HEK293T (cell line): ENCODE data around the gene NUFIP2.

Source experiments
- BHLHE40 ChIP-seq: fragments of 450-650 bp; IDR thresholded peaks from 2 replicates; pipeline ENCODE4 v1.6.1; 2016; ENCODE audit warnings: mild to moderate bottlenecking, moderate library complexity, borderline replicate concordance
- ELF4 ChIP-seq: fragments of 450-650 bp; IDR thresholded peaks from 2 replicates; pipeline ENCODE4 v1.6.1; 2017; ENCODE audit warnings: antibody characterized with exemption
- FOXA1 ChIP-seq: fragments of 450-650 bp; IDR thresholded peaks from 2 replicates; pipeline ENCODE4 v1.6.1; 2016; ENCODE audit warnings: mild to moderate bottlenecking
- FOXM1 ChIP-seq: fragments of 450-650 bp; IDR thresholded peaks from 2 replicates; pipeline ENCODE4 v1.6.1; 2017; ENCODE audit warnings: mild to moderate bottlenecking, borderline replicate concordance
- HDGF ChIP-seq: fragments of 450-650 bp; IDR thresholded peaks from 2 replicates; pipeline ENCODE4 v1.6.1; 2017; ENCODE audit warnings: antibody characterized with exemption, borderline replicate concordance
- L3MBTL2 ChIP-seq: fragments of 450-650 bp; conservative IDR thresholded peaks from 2 replicates; pipeline ENCODE4 v1.6.1; 2016; ENCODE audit warnings: mild to moderate bottlenecking
- LEF1 ChIP-seq: fragments of 450-650 bp; IDR thresholded peaks from 2 replicates; pipeline ENCODE4 v1.6.1; 2017; ENCODE audit warnings: mild to moderate bottlenecking, borderline replicate concordance
- NFRKB ChIP-seq: fragments of 450-650 bp; IDR thresholded peaks from 2 replicates; pipeline ENCODE4 v1.6.1; 2016; ENCODE audit warnings: mild to moderate bottlenecking, moderate library complexity
- SP1 ChIP-seq: fragments of 450-650 bp; IDR thresholded peaks from 2 replicates; pipeline ENCODE4 v1.6.1; 2017
- SUZ12 ChIP-seq: fragments of 450-650 bp; IDR thresholded peaks from 2 replicates; pipeline ENCODE4 v1.6.1; 2016; ENCODE audit warnings: mild to moderate bottlenecking
- ZNF384 ChIP-seq: fragments of 450-650 bp; IDR thresholded peaks from 2 replicates; pipeline ENCODE4 v1.6.1; 2016

DNA sequence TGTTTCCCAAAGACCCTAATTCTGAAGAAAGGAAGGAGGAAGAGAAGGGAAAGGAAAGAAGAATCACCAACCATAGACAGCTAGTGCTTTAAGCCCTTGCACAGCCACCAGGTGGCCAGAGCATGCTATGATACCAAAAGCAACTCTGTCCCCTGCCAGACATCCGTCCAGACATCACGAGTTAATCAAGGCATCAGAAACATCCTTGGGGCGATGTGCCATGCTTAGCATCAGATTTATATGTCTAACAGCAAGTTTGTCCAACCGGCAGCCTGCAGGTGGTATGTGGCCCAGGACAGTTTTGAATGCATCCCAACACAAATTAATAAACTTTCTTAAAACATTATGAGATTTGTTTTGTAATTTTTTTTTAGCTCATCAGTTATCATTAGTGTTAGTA lies 50.2 kb downstream of the NUFIP2 start:
- TF ChIP-seq BHLHE40 (no peak), ELF4 (no peak), HDGF (no peak), ZNF384 (no peak), L3MBTL2 (no peak), SP1 (no peak), NFRKB (no peak), LEF1 (no peak), FOXM1 (no peak), SUZ12 (no peak), FOXA1 (no peak)
